Naive B cell (primary cell): ENCODE data around the gene RRBP1. TPM values are rescaled to one million over a fixed set of nuclear protein-coding genes. Genes with fewer than 3 reads are reported as not detected.

ENCODE experiments used
- ATAC-seq, 2 donors: fragments of 150-1000 bp; cut with Tn5 transposase; 2 replicates each; pipeline ENCODE4 v1.10.0; 2021; ENCODE audit warnings: low read depth in 2 of 2, mild to moderate bottlenecking in 2 of 2, moderate library complexity in 2 of 2
- DNase-seq: peaks from one replicate; pipeline ENCODE4 v3.0.0; 2022
- H3K27ac Mint-ChIP-seq, 6 donors: one replicate each; pipeline ENCODE4 v1.8.0; 2020 to 2022; ENCODE audit warnings: mild to moderate bottlenecking in 6 of 6, mixed read lengths in 6 of 6, moderate library complexity in 5 of 6, inconsistent platforms in 2 of 6
- H3K27me3 Mint-ChIP-seq, 3 donors: one replicate each; pipeline ENCODE4 v1.8.0; 2021 to 2022; ENCODE audit warnings: mixed read lengths in 3 of 3, mild to moderate bottlenecking in 1 of 3
- H3K36me3 Mint-ChIP-seq, 2 donors: one replicate each; pipeline ENCODE4 v1.8.0; 2020 to 2022; ENCODE audit warnings: mixed read lengths in 2 of 2, inconsistent platforms in 1 of 2, mild to moderate bottlenecking in 1 of 2
- H3K4me1 Mint-ChIP-seq, 3 donors: one replicate each; pipeline ENCODE4 v1.8.0; 2020 to 2022; ENCODE audit warnings: mixed read lengths in 3 of 3, inconsistent platforms in 1 of 3, mild to moderate bottlenecking in 1 of 3, moderate library complexity in 1 of 3
- H3K4me3 Mint-ChIP-seq, 8 donors: one replicate each; pipeline ENCODE4 v1.8.0; 2020 to 2022; ENCODE audit warnings: mild to moderate bottlenecking in 8 of 8, mixed read lengths in 8 of 8, moderate library complexity in 8 of 8, inconsistent platforms in 2 of 8
- H3K9me3 Mint-ChIP-seq, 7 donors: one replicate each; pipeline ENCODE4 v1.8.0; 2020 to 2022; ENCODE audit warnings: mixed read lengths in 7 of 7, mild to moderate bottlenecking in 5 of 7, inconsistent platforms in 2 of 7, moderate library complexity in 1 of 7
- polyA plus RNA-seq, 6 donors: library from polyadenylated mRNA; unstranded; fragments of 300-500 nt; fragmentation: Illumina TruSeq; gene quantifications; one replicate each; pipeline ENCODE4 v1.2.3, GENCODE V29; 2021; ENCODE audit warnings: low read depth in 6 of 6

The RRBP1 gene
- 10 to 100 TPM in 1 of 6 donors, 1 to 10 TPM in 4, under 1 TPM in 1; 1.00 to 12.2 (median 2.1) TPM for polyA plus RNA-seq

GRCh38 chr20:17682103-17682888 lies at the start of gene RRBP1:
RRBP1 (minus strand) TSS chr20:17682242; CDS start chr20:17660507, 21,735 bp downstream.
- peak within 1 kb of the TSS; percentile 66 to 95 (median 88) for H3K27ac Mint-ChIP-seq

GRCh38 chr20:17731233-17731632 lies 49.2 kb upstream of the RRBP1 start:
- Mint-ChIP-seq H3K27ac (peak overlapping the region in 1 of 6 donors; percentile 23), H3K9me3 (peaks cover 0 to 8% (median 3%) of the 10 kb centered on the region in 7 donors), H3K27me3 (peaks cover 5 to 24% (median 17%) of the 10 kb centered on the region in 3 donors), H3K36me3 (peaks cover 0 to 4% of the 10 kb centered on the region in 2 donors), H3K4me3 (no peak overlapping the region), H3K4me1 (no peaks in the 10 kb centered on the region)
- ATAC-seq (no peak), DNase-seq (no peak)

More at GRCh38 chr20:17682103-17682888, at the start of gene RRBP1:
- ATAC-seq (peak; percentile 89 to 91), DNase-seq (peak; percentile 98)
- H3K9me3 Mint-ChIP-seq = peaks cover 0 to 4% (median 3%) of the 10 kb centered on the region in 7 donors
- H3K27me3 Mint-ChIP-seq = peaks cover 14 to 36% (median 29%) of the 10 kb centered on the region in 3 donors
- peak within 1 kb of the TSS; percentile 81 to 95 (median 91) for H3K4me3 Mint-ChIP-seq
- peaks cover 0 to 16% of the 10 kb centered on the region in 2 donors for H3K36me3 Mint-ChIP-seq
- H3K4me1 Mint-ChIP-seq = peaks cover 21 to 32% (median 24%) of the 10 kb centered on the region in 3 donors

- ATAC-seq = no peak
- DNase-seq = no peak
- Mint-ChIP-seq H3K27ac (no peak overlapping the region), H3K36me3 (no peaks in the 10 kb centered on the region), H3K4me1 (no peaks in the 10 kb centered on the region), H3K27me3 (peaks cover 7 to 24% (median 17%) of the 10 kb centered on the region in 3 donors), H3K9me3 (peaks cover 0 to 2% (median 0%) of the 10 kb centered on the region in 7 donors), H3K4me3 (no peak overlapping the region)
These were observed 48.0 kb upstream of the RRBP1 start for GRCh38 chr20:17730071-17730470.

GRCh38 chr20:17728074-17728473 lies 46.0 kb upstream of the RRBP1 start:
- no peaks in the 10 kb centered on the region for H3K9me3 Mint-ChIP-seq
- ATAC-seq (no peak), DNase-seq (no peak)
- no peaks in the 10 kb centered on the region for H3K4me1 Mint-ChIP-seq
- H3K27ac Mint-ChIP-seq = peak overlapping the region in 1 of 6 donors; percentile 52
- no peak overlapping the region for H3K4me3 Mint-ChIP-seq
- H3K27me3 Mint-ChIP-seq = peaks cover 18 to 28% (median 23%) of the 10 kb centered on the region in 3 donors
- H3K36me3 Mint-ChIP-seq = peaks cover 0 to 4% of the 10 kb centered on the region in 2 donors

GRCh38 chr20:17727351-17727750 lies 45.3 kb upstream of the RRBP1 start:
- Mint-ChIP-seq H3K36me3 (peaks cover 0 to 4% of the 10 kb centered on the region in 2 donors), H3K4me1 (peaks cover 0 to 6% (median 2%) of the 10 kb centered on the region in 3 donors), H3K27me3 (peaks cover 18 to 36% (median 23%) of the 10 kb centered on the region in 3 donors), H3K9me3 (no peaks in the 10 kb centered on the region), H3K4me3 (no peak overlapping the region), H3K27ac (no peak overlapping the region)
- DNase-seq (no peak), ATAC-seq (no peak)

- Mint-ChIP-seq H3K4me1 (peaks cover 0 to 6% (median 2%) of the 10 kb centered on the region in 3 donors), H3K9me3 (no peaks in the 10 kb centered on the region), H3K27ac (no peak overlapping the region), H3K27me3 (peaks cover 20 to 37% (median 25%) of the 10 kb centered on the region in 3 donors), H3K36me3 (peaks cover 0 to 4% of the 10 kb centered on the region in 2 donors), H3K4me3 (no peak overlapping the region)
- DNase-seq = no peak
- no peak for ATAC-seq
These were observed 44.9 kb upstream of the RRBP1 start for GRCh38 chr20:17726902-17727301.

GRCh38 chr20:17725094-17725835 lies 43.2 kb upstream of the RRBP1 start:
- no peaks in the 10 kb centered on the region for H3K9me3 Mint-ChIP-seq
- ATAC-seq (no peak), DNase-seq (no peak)
- H3K4me3 Mint-ChIP-seq = no peak overlapping the region
- peaks cover 25 to 32% (median 25%) of the 10 kb centered on the region in 3 donors for H3K27me3 Mint-ChIP-seq
- H3K36me3 Mint-ChIP-seq = peaks cover 0 to 4% of the 10 kb centered on the region in 2 donors
- peak overlapping the region in 1 of 6 donors; percentile 56 for H3K27ac Mint-ChIP-seq
- peaks cover 0 to 6% (median 2%) of the 10 kb centered on the region in 3 donors for H3K4me1 Mint-ChIP-seq

- Mint-ChIP-seq H3K4me3 (no peak overlapping the region), H3K4me1 (peaks cover 0 to 6% (median 2%) of the 10 kb centered on the region in 3 donors), H3K9me3 (no peaks in the 10 kb centered on the region), H3K27me3 (peaks cover 17 to 28% (median 22%) of the 10 kb centered on the region in 3 donors), H3K27ac (peak overlapping the region in 1 of 6 donors; percentile 7), H3K36me3 (peaks cover 0 to 4% of the 10 kb centered on the region in 2 donors)
- ATAC-seq = no peak
- DNase-seq = no peak
These were observed 41.3 kb upstream of the RRBP1 start for GRCh38 chr20:17723301-17723691.

GRCh38 chr20:17722493-17723300 lies 40.7 kb upstream of the RRBP1 start:
- H3K4me3 Mint-ChIP-seq = no peak overlapping the region
- no peaks in the 10 kb centered on the region for H3K9me3 Mint-ChIP-seq
- peaks cover 0 to 6% (median 2%) of the 10 kb centered on the region in 3 donors for H3K4me1 Mint-ChIP-seq
- H3K27ac Mint-ChIP-seq = peak overlapping the region in 1 of 6 donors; percentile 30
- peaks cover 13 to 24% (median 20%) of the 10 kb centered on the region in 3 donors for H3K27me3 Mint-ChIP-seq
- ATAC-seq (no peak), DNase-seq (no peak)
- peaks cover 0 to 4% of the 10 kb centered on the region in 2 donors for H3K36me3 Mint-ChIP-seq

GRCh38 chr20:17721802-17722486 lies 39.9 kb upstream of the RRBP1 start:
- ATAC-seq = no peak
- peaks cover 0 to 4% of the 10 kb centered on the region in 2 donors for H3K36me3 Mint-ChIP-seq
- H3K27me3 Mint-ChIP-seq = peaks cover 13 to 24% (median 23%) of the 10 kb centered on the region in 3 donors
- H3K27ac Mint-ChIP-seq = peak overlapping the region in 1 of 6 donors; percentile 9
- H3K4me3 Mint-ChIP-seq = peak overlapping the region in 1 of 8 donors; percentile 20
- H3K9me3 Mint-ChIP-seq = no peaks in the 10 kb centered on the region
- no peak for DNase-seq
- H3K4me1 Mint-ChIP-seq = peaks cover 0 to 6% (median 2%) of the 10 kb centered on the region in 3 donors

GRCh38 chr20:17720755-17721154 lies 38.7 kb upstream of the RRBP1 start:
- DNase-seq (no peak), ATAC-seq (no peak)
- H3K27ac Mint-ChIP-seq = no peak overlapping the region
- peaks cover 13 to 24% (median 24%) of the 10 kb centered on the region in 3 donors for H3K27me3 Mint-ChIP-seq
- peaks cover 0 to 4% of the 10 kb centered on the region in 2 donors for H3K36me3 Mint-ChIP-seq
- peaks cover 0 to 6% (median 2%) of the 10 kb centered on the region in 3 donors for H3K4me1 Mint-ChIP-seq
- no peak overlapping the region for H3K4me3 Mint-ChIP-seq
- no peaks in the 10 kb centered on the region for H3K9me3 Mint-ChIP-seq

- Mint-ChIP-seq H3K36me3 (no peaks in the 10 kb centered on the region), H3K4me3 (no peak overlapping the region), H3K27me3 (peaks cover 0 to 4% (median 1%) of the 10 kb centered on the region in 3 donors), H3K9me3 (no peaks in the 10 kb centered on the region), H3K4me1 (no peaks in the 10 kb centered on the region), H3K27ac (no peak overlapping the region)
- ATAC-seq (no peak), DNase-seq (no peak)
These were observed 34.3 kb upstream of the RRBP1 start for GRCh38 chr20:17716331-17716730.
